DOHH2 (cell line): ENCODE measurements around the gene TRMT2B.

Experiments
- H3F3A ChIP-seq: fragments of 200-600 bp; sonication (generic), shearing (Covaris generic); 2 replicates; pipeline ENCODE4 v1.6.0; 2016; ENCODE audit warnings: antibody characterized with exemption, mild to moderate bottlenecking; ENCODE audit not compliant: control insufficient read depth, insufficient read depth
- H3K27ac ChIP-seq: fragments of 200-600 bp; sonication (generic); 2 replicates; pipeline ENCODE4 v1.5.1; 2014; ENCODE audit warnings: low read depth, mild to moderate bottlenecking, low read length, moderate library complexity
- H3K27me3 ChIP-seq: fragments of 200-600 bp; sonication (generic); 2 replicates; pipeline ENCODE4 v1.6.1; 2014; ENCODE audit warnings: mild to moderate bottlenecking, low read length, mixed read lengths; ENCODE audit not compliant: control insufficient read depth
- H3K36me3 ChIP-seq: fragments of 200-600 bp; sonication (generic); 2 replicates; pipeline ENCODE4 v1.6.1; 2014; ENCODE audit warnings: mild to moderate bottlenecking, low read length, moderate library complexity, mixed read lengths; ENCODE audit not compliant: control insufficient read depth
- H3K4me1 ChIP-seq: fragments of 200-600 bp; sonication (generic); 2 replicates; pipeline ENCODE4 v1.6.1; 2014; ENCODE audit warnings: mild to moderate bottlenecking, low read length, mixed read lengths; ENCODE audit not compliant: control insufficient read depth
- H3K4me2 ChIP-seq: fragments of 200-600 bp; sonication (generic); 2 replicates; pipeline ENCODE4 v1.6.0; 2014; ENCODE audit warnings: mild to moderate bottlenecking, low read length, moderate library complexity
- H3K4me3 ChIP-seq: fragments of 200-600 bp; sonication (generic); 2 replicates; pipeline ENCODE4 v1.5.1; 2014; ENCODE audit warnings: mild to moderate bottlenecking, low read length, mixed read lengths
- H3K79me2 ChIP-seq: fragments of 200-600 bp; sonication (generic); 2 replicates; pipeline ENCODE4 v1.6.1; 2014; ENCODE audit warnings: mild to moderate bottlenecking, low read length, mixed read lengths; ENCODE audit not compliant: control insufficient read depth
- H3K9me2 ChIP-seq: fragments of 200-600 bp; sonication (generic); replicated peaks from 2 replicates; pipeline ENCODE4 v1.6.1; 2014; ENCODE audit warnings: mild to moderate bottlenecking, low read length, mixed read lengths; ENCODE audit not compliant: control insufficient read depth
- H3K9me3 ChIP-seq: fragments of 200-600 bp; sonication (generic); 2 replicates; pipeline ENCODE4 v1.6.1; 2014; ENCODE audit warnings: antibody characterized with exemption, low read length, mixed read lengths; ENCODE audit not compliant: control insufficient read depth, insufficient read depth
- H4K20me1 ChIP-seq: fragments of 200-600 bp; sonication (generic); 2 replicates; pipeline ENCODE4 v1.6.0; 2014; ENCODE audit warnings: low read depth, mild to moderate bottlenecking, antibody characterized with exemption, low read length, moderate library complexity; ENCODE audit not compliant: control insufficient read depth, insufficient read depth
- EZH2phosphoT487 ChIP-seq: fragments of 200-600 bp; sonication (generic); IDR thresholded peaks from 2 replicates; pipeline ENCODE4 v1.6.1; 2017; ENCODE audit warnings: borderline replicate concordance, mild to moderate bottlenecking, antibody characterized with exemption, low read length, moderate library complexity, mixed read lengths
- TF ChIP-seq, protein P1 (sequence below): fragments of 200-600 bp; sonication (generic); IDR thresholded peaks from one replicate; pipeline ENCODE4 v1.5.1; 2014; ENCODE audit warnings: antibody characterized with exemption, mild to moderate bottlenecking, low read depth, low read length; ENCODE audit not compliant: poor library complexity, severe bottlenecking

Gene TRMT2B

DNA sequence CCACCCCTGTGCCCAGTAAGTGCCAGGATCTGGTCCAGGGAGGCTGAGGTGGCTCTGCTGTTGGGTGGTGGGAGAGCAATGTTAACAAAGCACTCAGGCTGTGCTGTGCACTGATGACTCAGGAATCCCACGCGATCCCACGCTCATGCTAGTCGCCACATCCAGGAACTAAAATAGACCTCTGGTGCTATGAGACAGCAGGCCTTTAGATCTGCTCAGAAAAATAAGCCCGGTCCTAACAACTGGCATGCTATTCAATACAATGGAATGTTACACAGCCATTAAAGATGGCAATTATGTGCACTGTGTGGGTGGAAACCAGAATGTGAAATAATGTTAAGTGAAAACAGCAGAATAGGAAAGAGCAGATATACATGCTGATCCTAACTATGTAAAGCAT lies 56.4 kb downstream of the TRMT2B start:
- Histone ChIP-seq H3K4me3 (no peak overlapping the region), H3F3A (no peaks in the 10 kb centered on the region), H3K27ac (no peak overlapping the region), H3K36me3 (no peaks in the 10 kb centered on the region), H3K4me2 (no peak overlapping the region), H3K4me1 (no peaks in the 10 kb centered on the region), H3K9me2 (no peaks in the 10 kb centered on the region), H3K27me3 (no peaks in the 10 kb centered on the region), H3K79me2 (no peaks in the 10 kb centered on the region), H3K9me3 (no peaks in the 10 kb centered on the region), H4K20me1 (no peaks in the 10 kb centered on the region)
- TF ChIP-seq EZH2phosphoT487: no peak
- TF ChIP-seq, protein P1, sequence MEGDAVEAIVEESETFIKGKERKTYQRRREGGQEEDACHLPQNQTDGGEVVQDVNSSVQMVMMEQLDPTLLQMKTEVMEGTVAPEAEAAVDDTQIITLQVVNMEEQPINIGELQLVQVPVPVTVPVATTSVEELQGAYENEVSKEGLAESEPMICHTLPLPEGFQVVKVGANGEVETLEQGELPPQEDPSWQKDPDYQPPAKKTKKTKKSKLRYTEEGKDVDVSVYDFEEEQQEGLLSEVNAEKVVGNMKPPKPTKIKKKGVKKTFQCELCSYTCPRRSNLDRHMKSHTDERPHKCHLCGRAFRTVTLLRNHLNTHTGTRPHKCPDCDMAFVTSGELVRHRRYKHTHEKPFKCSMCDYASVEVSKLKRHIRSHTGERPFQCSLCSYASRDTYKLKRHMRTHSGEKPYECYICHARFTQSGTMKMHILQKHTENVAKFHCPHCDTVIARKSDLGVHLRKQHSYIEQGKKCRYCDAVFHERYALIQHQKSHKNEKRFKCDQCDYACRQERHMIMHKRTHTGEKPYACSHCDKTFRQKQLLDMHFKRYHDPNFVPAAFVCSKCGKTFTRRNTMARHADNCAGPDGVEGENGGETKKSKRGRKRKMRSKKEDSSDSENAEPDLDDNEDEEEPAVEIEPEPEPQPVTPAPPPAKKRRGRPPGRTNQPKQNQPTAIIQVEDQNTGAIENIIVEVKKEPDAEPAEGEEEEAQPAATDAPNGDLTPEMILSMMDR: no peak

DNA sequence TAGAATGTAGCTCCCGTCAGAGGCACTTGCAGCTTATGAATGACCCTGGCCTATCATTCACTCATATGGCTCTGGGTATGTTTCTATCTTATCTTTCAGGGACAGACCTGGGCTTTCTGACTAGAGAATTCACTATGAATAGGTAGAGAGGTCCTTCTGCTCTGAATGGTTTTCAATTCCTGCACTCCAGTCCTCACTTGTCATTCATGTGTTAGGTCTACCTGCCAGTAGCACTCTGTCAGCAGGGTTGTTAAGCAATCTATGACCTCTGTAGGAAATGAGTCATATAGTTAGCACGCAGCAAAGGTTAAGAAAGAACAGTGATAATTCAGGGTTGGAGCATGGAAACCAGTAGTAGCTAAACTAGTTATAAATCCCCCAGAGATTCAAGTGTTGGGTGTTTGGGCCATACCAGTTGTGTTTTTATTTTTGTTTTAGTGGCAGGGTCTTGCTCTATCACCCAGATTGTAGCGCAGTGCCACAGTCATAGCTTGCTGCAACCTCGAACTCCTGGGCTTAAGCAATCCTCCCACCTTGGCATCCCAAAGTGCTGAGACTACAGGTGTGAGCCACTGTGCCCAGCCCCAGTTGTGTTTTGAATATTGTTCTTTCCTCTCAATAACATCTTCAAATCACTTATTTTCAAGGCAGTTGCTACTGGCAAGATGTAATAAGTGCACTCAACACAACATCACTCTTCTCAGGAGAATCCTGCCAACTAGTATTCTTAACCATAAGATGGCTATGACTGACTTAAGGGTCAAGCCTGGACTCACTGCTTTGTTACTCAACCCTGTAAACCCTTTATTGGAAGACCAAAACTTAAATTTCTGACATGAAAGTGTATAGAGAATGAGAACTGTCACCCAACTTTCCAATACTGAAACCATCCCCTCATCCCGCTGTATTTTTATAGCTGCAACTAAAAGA lies 57.3 kb downstream of the TRMT2B start:
- no peaks in the 10 kb centered on the region for H3K36me3 ChIP-seq
- H3K27ac ChIP-seq: no peak overlapping the region
- H3K4me1 ChIP-seq: peaks cover 7% of the 10 kb centered on the region
- no peak overlapping the region for H3K4me2 ChIP-seq
- H3K4me3 ChIP-seq: no peak overlapping the region
- H3K9me2 ChIP-seq: no peaks in the 10 kb centered on the region
- H3K27me3 ChIP-seq: no peaks in the 10 kb centered on the region
- no peaks in the 10 kb centered on the region for H3F3A ChIP-seq
- no peaks in the 10 kb centered on the region for H3K9me3 ChIP-seq
- H4K20me1 ChIP-seq: no peaks in the 10 kb centered on the region
- TF ChIP-seq EZH2phosphoT487: no peak
- TF ChIP-seq, protein P1: no peak
- H3K79me2 ChIP-seq: no peaks in the 10 kb centered on the region

DNA sequence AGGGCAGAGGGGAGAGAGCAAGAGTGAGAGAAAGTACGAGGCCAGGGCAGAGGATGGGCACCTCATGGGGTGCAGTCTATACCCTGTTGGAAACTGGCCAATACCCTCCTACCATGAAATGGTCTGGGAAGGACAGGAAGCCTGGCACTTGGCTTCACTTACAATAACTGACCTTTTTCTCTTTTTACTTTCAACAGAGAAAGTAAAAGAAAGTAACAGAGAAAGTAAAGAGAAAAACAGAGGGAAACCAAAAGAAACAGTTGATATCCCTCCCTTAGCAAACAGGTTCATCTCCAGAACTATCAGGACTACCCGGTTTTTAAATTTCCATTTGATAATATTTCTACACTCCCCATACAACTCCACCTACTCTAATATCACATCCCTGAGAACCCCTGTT lies 61.8 kb downstream of the TRMT2B start:
- no peaks in the 10 kb centered on the region for H3K9me3 ChIP-seq
- H3K79me2 ChIP-seq: no peaks in the 10 kb centered on the region
- H3F3A ChIP-seq: no peaks in the 10 kb centered on the region
- no peak overlapping the region for H3K4me3 ChIP-seq
- no peak overlapping the region for H3K4me2 ChIP-seq
- H3K27ac ChIP-seq: no peak overlapping the region
- TF ChIP-seq, protein P1: no peak
- TF ChIP-seq EZH2phosphoT487: no peak
- H4K20me1 ChIP-seq: no peaks in the 10 kb centered on the region
- H3K9me2 ChIP-seq: no peaks in the 10 kb centered on the region
- no peaks in the 10 kb centered on the region for H3K27me3 ChIP-seq
- H3K36me3 ChIP-seq: no peaks in the 10 kb centered on the region
- H3K4me1 ChIP-seq: peaks cover 8% of the 10 kb centered on the region
